H9 (cell line): ENCODE measurements around the gene DDO. TPM values are rescaled to one million over a fixed set of nuclear protein-coding genes. Genes with fewer than 3 reads are reported as not detected.

Source experiments
- DNase-seq: peaks from one replicate; pipeline ENCODE4 v3.0.0-alpha.2; 2017
- H2AFZ ChIP-seq: one replicate; pipeline ENCODE4 v1.6.1; 2013; ENCODE audit warnings: mild to moderate bottlenecking, low read length, control low read depth, moderate library complexity
- H2AK5ac ChIP-seq: 2 replicates; pipeline ENCODE4 v1.6.1; 2013; ENCODE audit warnings: low read length, control low read depth, mixed read lengths; ENCODE audit not compliant: insufficient read length
- H2BK120ac ChIP-seq: one replicate; pipeline ENCODE4 v1.6.1; 2013; ENCODE audit warnings: low read depth, mild to moderate bottlenecking, low read length, control low read depth, inconsistent platforms; ENCODE audit not compliant: poor library complexity, severe bottlenecking
- H2BK12ac ChIP-seq: 2 replicates; pipeline ENCODE4 v1.6.1; 2013; ENCODE audit warnings: low read length, control low read depth, mixed read lengths, low read depth; ENCODE audit not compliant: insufficient read length
- H2BK15ac ChIP-seq: 2 replicates; pipeline ENCODE4 v1.6.1; 2013; ENCODE audit warnings: low read depth, low read length, control low read depth
- H2BK20ac ChIP-seq: one replicate; pipeline ENCODE4 v1.6.1; 2013; ENCODE audit warnings: low read depth, mild to moderate bottlenecking, low read length, control low read depth, inconsistent platforms; ENCODE audit not compliant: poor library complexity, severe bottlenecking
- H2BK5ac ChIP-seq: 2 replicates; pipeline ENCODE4 v1.6.1; 2013; ENCODE audit warnings: low read length, control low read depth, mixed read lengths; ENCODE audit not compliant: insufficient read length
- H3K14ac ChIP-seq: 2 replicates; pipeline ENCODE4 v1.6.1; 2013; ENCODE audit warnings: low read length, control low read depth; ENCODE audit not compliant: insufficient read depth
- H3K18ac ChIP-seq: 2 replicates; pipeline ENCODE4 v1.6.1; 2013; ENCODE audit warnings: low read depth, mild to moderate bottlenecking, mixed read lengths, low read length, control low read depth; ENCODE audit not compliant: insufficient read length
- H3K23ac ChIP-seq: 2 replicates; pipeline ENCODE4 v1.6.1; 2013; ENCODE audit warnings: low read length, control low read depth, mixed read lengths, low read depth; ENCODE audit not compliant: insufficient read length
- H3K23me2 ChIP-seq: 2 replicates; pipeline ENCODE4 v1.6.1; 2013; ENCODE audit warnings: low read depth, mild to moderate bottlenecking, mixed read lengths, low read length, control low read depth; ENCODE audit not compliant: insufficient read length, poor library complexity, severe bottlenecking
- H3K27ac ChIP-seq: 2 replicates; pipeline ENCODE4 v1.5.1; 2013; ENCODE audit warnings: low read length, control low read depth, mixed read lengths, low read depth; ENCODE audit not compliant: insufficient read length
- H3K27me3 ChIP-seq: 2 replicates; pipeline ENCODE4 v1.6.1; 2013; ENCODE audit warnings: low read length, control low read depth, inconsistent platforms; ENCODE audit not compliant: insufficient read depth
- H3K4ac ChIP-seq: 2 replicates; pipeline ENCODE4 v1.6.1; 2013; ENCODE audit warnings: low read depth, mild to moderate bottlenecking, control low read depth, inconsistent platforms, low read length, moderate library complexity
- H3K4me1 ChIP-seq: 2 replicates; pipeline ENCODE4 v1.6.1; 2013; ENCODE audit warnings: low read length, control low read depth, inconsistent platforms; ENCODE audit not compliant: insufficient read depth
- H3K4me2 ChIP-seq: 2 replicates; pipeline ENCODE4 v1.6.1; 2013; ENCODE audit warnings: low read length, control low read depth, mixed read lengths; ENCODE audit not compliant: insufficient read length, insufficient read depth
- H3K56ac ChIP-seq: 2 replicates; pipeline ENCODE4 v1.6.1; 2013; ENCODE audit warnings: low read depth, mild to moderate bottlenecking, mixed read lengths, low read length, control low read depth; ENCODE audit not compliant: insufficient read length
- H3K79me1 ChIP-seq: 2 replicates; pipeline ENCODE4 v1.6.1; 2013; ENCODE audit warnings: low read depth, mild to moderate bottlenecking, moderate library complexity, low read length, control low read depth, inconsistent platforms; ENCODE audit not compliant: insufficient read depth, poor library complexity, severe bottlenecking
- H3K79me2 ChIP-seq: 2 replicates; pipeline ENCODE4 v1.6.1; 2013; ENCODE audit warnings: low read length, control low read depth, inconsistent platforms; ENCODE audit not compliant: insufficient read depth
- H3K9ac ChIP-seq: 2 replicates; pipeline ENCODE4 v1.6.1; 2013; ENCODE audit warnings: low read length, control low read depth, mixed read lengths; ENCODE audit not compliant: insufficient read length; ENCODE audit errors: extremely low read depth
- H3K9me3 ChIP-seq: one replicate; pipeline ENCODE4 v1.6.1; 2013; ENCODE audit warnings: low read depth, low read length, inconsistent platforms; ENCODE audit not compliant: control insufficient read depth
- H3T11ph ChIP-seq: one replicate; pipeline ENCODE4 v1.6.1; 2013; ENCODE audit warnings: mild to moderate bottlenecking, low read length, control low read depth, inconsistent platforms
- H4K20me1 ChIP-seq: one replicate; pipeline ENCODE4 v1.6.1; 2013; ENCODE audit not compliant: control insufficient read depth, insufficient read length, insufficient read depth
- H4K5ac ChIP-seq: 2 replicates; pipeline ENCODE4 v1.6.1; 2013; ENCODE audit warnings: low read depth, mild to moderate bottlenecking, mixed read lengths, low read length, control low read depth; ENCODE audit not compliant: insufficient read length
- H4K8ac ChIP-seq: replicated peaks from 2 replicates; pipeline ENCODE4 v1.6.1; 2013; ENCODE audit warnings: low read length, control low read depth, mixed read lengths, low read depth; ENCODE audit not compliant: insufficient read length
- H4K91ac ChIP-seq: 2 replicates; pipeline ENCODE4 v1.6.1; 2013; ENCODE audit warnings: low read depth, mild to moderate bottlenecking, moderate library complexity, mixed read lengths, low read length, control low read depth; ENCODE audit not compliant: insufficient read length
- H3K27ac Mint-ChIP-seq, 3 experiments: 2 replicates in 2 of 3; 3 replicates in 1 of 3; pipeline ENCODE4 v1.8.0; 2020 to 2021; ENCODE audit warnings: mixed read lengths in 3 of 3, mild to moderate bottlenecking in 1 of 3, moderate library complexity in 1 of 3
- H3K27me3 Mint-ChIP-seq: 2 replicates; pipeline ENCODE4 v1.8.0; 2021; ENCODE audit warnings: low read depth, mild to moderate bottlenecking, moderate library complexity, mixed read lengths
- H3K36me3 Mint-ChIP-seq, 3 experiments: 2 replicates in 2 of 3; 3 replicates in 1 of 3; pipeline ENCODE4 v1.8.0; 2020 to 2021; ENCODE audit warnings: low read depth in 3 of 3, mixed read lengths in 3 of 3; ENCODE audit not compliant: insufficient read depth in 1 of 3
- H3K4me1 Mint-ChIP-seq, 2 experiments: 2 replicates each; pipeline ENCODE4 v1.8.0; 2020; ENCODE audit warnings: mixed read lengths in 2 of 2
- H3K4me3 Mint-ChIP-seq, 2 experiments: 2 replicates in 1 of 2; 3 replicates in 1 of 2; pipeline ENCODE4 v1.8.0; 2020 to 2021; ENCODE audit warnings: mild to moderate bottlenecking in 2 of 2, mixed read lengths in 2 of 2, moderate library complexity in 1 of 2
- H3K9me3 Mint-ChIP-seq, 2 experiments: 2 replicates in 1 of 2; 3 replicates in 1 of 2; pipeline ENCODE4 v1.8.0; 2020; ENCODE audit warnings: mild to moderate bottlenecking in 2 of 2, mixed read lengths in 2 of 2, moderate library complexity in 1 of 2
- CTCF ChIP-seq: fragments of 200-600 bp; sonication (generic); conservative IDR thresholded peaks from 3 replicates; pipeline ENCODE4 v1.8.0; 2021; ENCODE audit warnings: antibody characterized with exemption, mild to moderate bottlenecking
- WGBS: extraction: QIAGEN DNeasy Blood & Tissue Kit; methylation state at CpG from one replicate; pipeline ENCODE4 v1.1.7; 2013; ENCODE audit warnings: missing lambda C conversion rate, low lambda C conversion rate, mixed read lengths; ENCODE audit not compliant: insufficient read length; ENCODE audit errors: extremely low coverage; 5-methylcytosine and 5-hydroxymethylcytosine counted together
- total RNA-seq: library from RNA; stranded (reverse); gene quantifications from 2 replicates; pipeline ENCODE4 v1.2.1, GENCODE V29; 2021

The DDO gene
- total RNA-seq, 1 experiment from 2014 or later = not detected

- Histone ChIP-seq H2BK120ac (no peak overlapping the region), H3K4me2 (no peak overlapping the region), H4K91ac (no peak overlapping the region), H3K27me3 (no peaks in the 10 kb centered on the region), H3K4me1 (no peaks in the 10 kb centered on the region), H3K56ac (no peak overlapping the region), H3K4ac (no peak overlapping the region), H3K79me1 (no peaks in the 10 kb centered on the region), H4K8ac (no peak overlapping the region), H3K9ac (no peak overlapping the region), H4K20me1 (no peaks in the 10 kb centered on the region), H3K23ac (no peak overlapping the region), H3K14ac (no peak overlapping the region), H2BK5ac (no peak overlapping the region), H3K23me2 (no peaks in the 10 kb centered on the region), H3T11ph (no peak overlapping the region), H4K5ac (no peak overlapping the region), H2BK12ac (no peak overlapping the region), H3K9me3 (no peaks in the 10 kb centered on the region), H3K18ac (no peak overlapping the region), H2AFZ (no peak overlapping the region), H2BK20ac (no peak overlapping the region), H3K27ac (no peak overlapping the region), H2AK5ac (no peak overlapping the region), H3K79me2 (no peaks in the 10 kb centered on the region), H2BK15ac (no peak overlapping the region)
- peaks cover 0 to 9% (median 1%) of the 10 kb centered on the region in 3 experiments; a peak in 4 of 7 replicates for H3K36me3 Mint-ChIP-seq
- H3K9me3 Mint-ChIP-seq = peaks cover 3 to 4% of the 10 kb centered on the region in 2 experiments; a peak in 1 of 5 replicates
- peak; percentile 43; the same call in 2 of the 3 replicates for TF ChIP-seq CTCF
- peak; percentile 76 for DNase-seq
- H3K4me1 Mint-ChIP-seq = peaks cover 15 to 18% of the 10 kb centered on the region in 2 experiments
- peaks cover 9% of the 10 kb centered on the region for H3K27me3 Mint-ChIP-seq
- no CpG with 5 or more reads among the region's 9 CpGs for WGBS
- no peak overlapping the region for H3K4me3 Mint-ChIP-seq
- no peak overlapping the region for H3K27ac Mint-ChIP-seq
These were observed 36.8 kb downstream of the DDO start for GRCh38 chr6:110378552-110378951.
